IMR-90 (cell line): ENCODE measurements around the gene GABRR1. TPM values are rescaled to one million over a fixed set of nuclear protein-coding genes. Genes with fewer than 3 reads are reported as not detected.

Source experiments
- ATAC-seq: fragments of 200-7000 bp; cut with Tn5 transposase; 2 replicates; pipeline ENCODE4 v1.9.1; 2020; ENCODE audit warnings: low read depth, mild to moderate bottlenecking, moderate library complexity
- BruUV-seq: library from RNA; stranded (reverse); fragments of 400-500 nt; replicated peaks from 2 replicates; lab custom pipeline; 2021; lab: Mats Ljungman, UMichigan
- CTCF ChIA-PET: fragments of 300-600 bp; formaldehyde crosslinking; extraction: SDS; loops from one replicate; lab custom pipeline; 2021; ENCODE audit warnings: antibody characterized with exemption; lab: Yijun Ruan, JAX
- POLR2A ChIA-PET: fragments of 300-600 bp; sonication (Branson Sonifier 250); formaldehyde crosslinking; loops from one replicate; lab custom pipeline; 2022; ENCODE audit warnings: antibody characterized with exemption; ENCODE audit not compliant: unreplicated experiment; lab: Charles Lee
- DNase-seq: peaks from one replicate; pipeline ENCODE4 v3.0.0; 2013
- H2AFZ ChIP-seq: replicated peaks from 2 replicates; pipeline ENCODE3; 2013; ENCODE audit warnings: low read length, mild to moderate bottlenecking; ENCODE audit not compliant: poor library complexity
- H2AK5ac ChIP-seq: 2 replicates; pipeline ENCODE4 v1.6.1; 2013; ENCODE audit warnings: low read depth, low read length, inconsistent platforms
- H2AK9ac ChIP-seq: replicated peaks from 2 replicates; pipeline ENCODE3; 2013; ENCODE audit warnings: mild to moderate bottlenecking, low read depth, low read length, moderate library complexity; ENCODE audit not compliant: poor library complexity
- H2BK120ac ChIP-seq: 2 replicates; pipeline ENCODE4 v1.6.1; 2013; ENCODE audit warnings: low read depth, low read length, inconsistent platforms
- H2BK15ac ChIP-seq: 3 replicates; pipeline ENCODE4 v1.6.1; 2013; ENCODE audit warnings: low read depth, low read length, inconsistent platforms
- H2BK20ac ChIP-seq: 2 replicates; pipeline ENCODE4 v1.6.1; 2013; ENCODE audit warnings: low read depth, mild to moderate bottlenecking, inconsistent platforms, low read length, moderate library complexity
- H2BK5ac ChIP-seq: 2 replicates; pipeline ENCODE4 v1.6.1; 2013; ENCODE audit warnings: mild to moderate bottlenecking, low read depth, low read length, inconsistent platforms; ENCODE audit not compliant: poor library complexity, severe bottlenecking
- H3K14ac ChIP-seq: replicated peaks from 2 replicates; pipeline ENCODE4 v1.6.1; 2013; ENCODE audit warnings: low read depth, low read length, inconsistent platforms
- H3K18ac ChIP-seq: 2 replicates; pipeline ENCODE4 v1.6.1; 2013; ENCODE audit warnings: low read depth, low read length, control low read depth
- H3K23ac ChIP-seq: 2 replicates; pipeline ENCODE4 v1.6.1; 2013; ENCODE audit warnings: low read depth, low read length, inconsistent platforms
- H3K27ac ChIP-seq: 2 replicates; pipeline ENCODE4 v1.5.1; 2013; ENCODE audit warnings: mild to moderate bottlenecking, control low read depth, low read length; ENCODE audit not compliant: insufficient read depth
- H3K27me3 ChIP-seq: 2 replicates; pipeline ENCODE4 v1.6.1; 2013; ENCODE audit warnings: low read length; ENCODE audit not compliant: control insufficient read depth, insufficient read depth
- H3K36me3 ChIP-seq: 2 replicates; pipeline ENCODE4 v1.6.1; 2013; ENCODE audit warnings: low read length, mixed read lengths; ENCODE audit not compliant: control insufficient read depth, insufficient read depth
- H3K4ac ChIP-seq: 2 replicates; pipeline ENCODE4 v1.6.1; 2013; ENCODE audit warnings: low read depth, low read length, inconsistent platforms
- H3K4me1 ChIP-seq: 2 replicates; pipeline ENCODE4 v1.6.1; 2013; ENCODE audit warnings: low read length, mixed read lengths; ENCODE audit not compliant: control insufficient read depth, insufficient read depth
- H3K4me2 ChIP-seq: 2 replicates; pipeline ENCODE4 v1.6.1; 2013; ENCODE audit warnings: low read depth, mild to moderate bottlenecking, control low read depth, low read length, moderate library complexity
- H3K4me3 ChIP-seq: 2 replicates; pipeline ENCODE4 v1.5.1; 2013; ENCODE audit warnings: low read depth, mild to moderate bottlenecking, control low read depth, low read length, moderate library complexity; ENCODE audit not compliant: insufficient read depth
- H3K56ac ChIP-seq: 2 replicates; pipeline ENCODE4 v1.6.1; 2013; ENCODE audit warnings: low read length, inconsistent platforms; ENCODE audit not compliant: insufficient read depth; ENCODE audit errors: extremely low read depth
- H3K79me1 ChIP-seq, 2 experiments: 2 replicates each; pipeline ENCODE4 v1.6.1; 2013; ENCODE audit warnings: low read length in 2 of 2, inconsistent platforms in 1 of 2, low read depth in 1 of 2
- H3K9ac ChIP-seq: 2 replicates; pipeline ENCODE4 v1.6.1; 2013; ENCODE audit warnings: low read depth, low read length, control low read depth
- H3K9me1 ChIP-seq: 2 replicates; pipeline ENCODE4 v1.6.1; 2013; ENCODE audit warnings: low read length, inconsistent platforms; ENCODE audit not compliant: insufficient read depth
- H3K9me3 ChIP-seq: 2 replicates; pipeline ENCODE4 v1.6.1; 2013; ENCODE audit warnings: low read length; ENCODE audit not compliant: control insufficient read depth, insufficient read depth
- H4K20me1 ChIP-seq: 2 replicates; pipeline ENCODE4 v1.6.1; 2013; ENCODE audit warnings: low read length, inconsistent platforms; ENCODE audit not compliant: insufficient read depth
- H4K5ac ChIP-seq: 2 replicates; pipeline ENCODE4 v1.6.1; 2013; ENCODE audit warnings: mild to moderate bottlenecking, low read depth, low read length, control low read depth
- H4K8ac ChIP-seq, 2 experiments: 2 replicates each; pipeline ENCODE4 v1.6.1; 2013; ENCODE audit warnings: low read depth in 2 of 2, low read length in 2 of 2, control low read depth in 1 of 2, inconsistent platforms in 1 of 2
- H4K91ac ChIP-seq: 2 replicates; pipeline ENCODE4 v1.6.1; 2013; ENCODE audit warnings: low read depth, low read length, inconsistent platforms; ENCODE audit not compliant: insufficient read depth
- BHLHE40 ChIP-seq: fragments of 150-350 bp; IDR thresholded peaks from 2 replicates; pipeline ENCODE4 v1.6.1; 2016; ENCODE audit warnings: mild to moderate bottlenecking, low read depth, low read length
- CEBPB ChIP-seq: IDR thresholded peaks from 2 replicates; pipeline ENCODE4 v1.6.1; 2012; ENCODE audit warnings: low read depth, low read length, improper control_type of control experiment
- CHD1 ChIP-seq: IDR thresholded peaks from 2 replicates; pipeline ENCODE4 v1.6.1; 2012; ENCODE audit warnings: low read depth, low read length, improper control_type of control experiment
- FOS ChIP-seq: fragments of 150-350 bp; IDR thresholded peaks from 2 replicates; pipeline ENCODE4 v1.6.1; 2016; ENCODE audit warnings: low read depth, low read length
- MAFK ChIP-seq: IDR thresholded peaks from 2 replicates; pipeline ENCODE4 v1.6.1; 2012; ENCODE audit warnings: low read depth, low read length, improper control_type of control experiment
- MAZ ChIP-seq: IDR thresholded peaks from 2 replicates; pipeline ENCODE4 v1.6.1; 2012; ENCODE audit warnings: low read depth, mild to moderate bottlenecking, low read length, improper control_type of control experiment, moderate library complexity, borderline replicate concordance
- MXI1 ChIP-seq: IDR thresholded peaks from 2 replicates; pipeline ENCODE4 v1.6.1; 2012; ENCODE audit warnings: low read depth, mild to moderate bottlenecking, low read length, moderate library complexity, borderline replicate concordance
- RCOR1 ChIP-seq: IDR thresholded peaks from 2 replicates; pipeline ENCODE4 v1.6.1; 2012; ENCODE audit warnings: mild to moderate bottlenecking, low read length, improper control_type of control experiment; ENCODE audit not compliant: insufficient replicate concordance
- RFX5 ChIP-seq: IDR thresholded peaks from 2 replicates; pipeline ENCODE4 v1.8.0; 2012; ENCODE audit warnings: low read depth, mild to moderate bottlenecking, low read length, moderate library complexity
- SMC3 ChIP-seq: fragments of 150-350 bp; IDR thresholded peaks from 2 replicates; pipeline ENCODE4 v1.6.1; 2016; ENCODE audit warnings: low read depth, mild to moderate bottlenecking, antibody characterized with exemption, low read length, moderate library complexity
- WGBS, 2 experiments: methylation state at CpG; one replicate each; pipeline versions ENCODE4 v1.1.5 to v1.1.7; 2013; ENCODE audit warnings: missing lambda C conversion rate in 2 of 2; ENCODE audit not compliant: insufficient read length in 1 of 2; ENCODE audit errors: extremely low coverage in 2 of 2; 5-methylcytosine and 5-hydroxymethylcytosine counted together
- dilution Hi-C: fragments of 300-500 bp; cut with HindIII; formaldehyde crosslinking; loops from one replicate; pipeline ENCODE4 v1.14.3; 2018; ENCODE audit warnings: low sequenced_read_pairs; ENCODE audit not compliant: unreplicated experiment
- in situ Hi-C: fragments of 300-500 bp; cut with MboI; formaldehyde crosslinking; loops from 3 replicates; pipeline ENCODE4 v1.14.3; 2019; ENCODE audit warnings: low sequenced_read_pairs, inconsistent platforms, mixed read lengths
- intact Hi-C: fragments of 100-400 bp; cut with micrococcal nuclease; formaldehyde crosslinking; loops from 2 replicates; pipeline ENCODE4 v1.10.0; 2022
- polyA plus RNA-seq, 3 experiments: library from polyadenylated mRNA; depleted of rRNA; stranded (reverse); fragments of >200 nt; gene quantifications; 2 replicates each; pipeline ENCODE4 v1.2.3, GENCODE V29; 2012; ENCODE audit warnings: low replicate concordance in 1 of 3
- total RNA-seq: library from RNA; depleted of rRNA; stranded (reverse); fragments of >200 nt; gene quantifications from 2 replicates; pipeline ENCODE4 v1.2.3, GENCODE V29; 2012
- TF ChIP-seq, protein P1 (sequence below): fragments of 150-350 bp; IDR thresholded peaks from 2 replicates; pipeline ENCODE4 v1.6.1; 2016; ENCODE audit warnings: low read depth, mild to moderate bottlenecking, low read length, moderate library complexity, borderline replicate concordance
- TF ChIP-seq, protein P2 (sequence below): fragments of 150-350 bp; IDR thresholded peaks from 2 replicates; pipeline ENCODE4 v1.6.1; 2017; ENCODE audit warnings: mild to moderate bottlenecking, antibody characterized with exemption, low read length, low read depth
- TF ChIP-seq, protein P3 (sequence below): conservative IDR thresholded peaks from 2 replicates; pipeline ENCODE4 v1.5.1; 2012; ENCODE audit warnings: mild to moderate bottlenecking, low read depth, low read length, improper control_type of control experiment

GABRR1 gene
- total and polyA plus RNA-seq, 2 of the 4 experiments (the other 2 are of a cell fraction): not detected

DNA sequence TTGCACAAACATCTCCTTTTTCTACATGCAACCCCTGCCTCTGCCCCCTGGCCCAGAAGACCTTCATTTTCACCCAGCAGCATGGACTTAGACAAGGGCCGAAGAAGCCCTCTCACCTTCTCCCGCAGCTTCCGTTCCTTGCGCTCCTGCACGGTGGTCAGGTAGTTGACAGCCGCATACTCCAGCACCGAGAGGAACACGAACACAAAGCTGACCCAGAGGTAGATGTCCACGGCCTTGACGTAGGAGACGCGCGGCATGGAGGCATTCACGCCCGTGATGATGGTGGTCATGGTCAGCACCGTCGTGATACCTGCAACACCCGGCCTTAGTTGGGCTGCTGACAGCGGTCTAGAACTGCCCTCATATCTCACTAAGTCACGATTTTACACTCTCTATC lies 47.1 kb upstream of the GABRR1 start:
- Histone ChIP-seq H4K91ac (no peak overlapping the region), H3K4me2 (no peak overlapping the region), H3K9ac (no peak overlapping the region), H3K18ac (no peak overlapping the region), H2BK15ac (no peak overlapping the region), H3K4ac (no peak overlapping the region), H3K9me1 (no peaks in the 10 kb centered on the region), H4K20me1 (no peaks in the 10 kb centered on the region), H3K4me3 (no peak overlapping the region), H3K14ac (no peak overlapping the region), H2BK120ac (no peak overlapping the region), H2BK5ac (no peak overlapping the region), H4K5ac (no peak overlapping the region), H3K79me1 (no peaks in the 10 kb centered on the region), H2AFZ (no peak overlapping the region), H4K8ac (no peak overlapping the region), H2AK5ac (no peak overlapping the region), H3K27ac (no peak overlapping the region), H3K23ac (no peak overlapping the region), H2AK9ac (no peak overlapping the region), H3K56ac (no peak overlapping the region), H3K27me3 (peaks cover 4% of the 10 kb centered on the region), H2BK20ac (no peak overlapping the region), H3K36me3 (no peaks in the 10 kb centered on the region), H3K9me3 (no peaks in the 10 kb centered on the region), H3K4me1 (no peaks in the 10 kb centered on the region)
- no TSS peak for BruUV-seq
- no peak for ATAC-seq
- dilution Hi-C loops (no loop called here), intact Hi-C loops (no loop called here), in situ Hi-C loops (no loop called here)
- ChIA-PET POLR2A (no interaction called here), CTCF (no interaction called here)
- TF ChIP-seq, protein P1, sequence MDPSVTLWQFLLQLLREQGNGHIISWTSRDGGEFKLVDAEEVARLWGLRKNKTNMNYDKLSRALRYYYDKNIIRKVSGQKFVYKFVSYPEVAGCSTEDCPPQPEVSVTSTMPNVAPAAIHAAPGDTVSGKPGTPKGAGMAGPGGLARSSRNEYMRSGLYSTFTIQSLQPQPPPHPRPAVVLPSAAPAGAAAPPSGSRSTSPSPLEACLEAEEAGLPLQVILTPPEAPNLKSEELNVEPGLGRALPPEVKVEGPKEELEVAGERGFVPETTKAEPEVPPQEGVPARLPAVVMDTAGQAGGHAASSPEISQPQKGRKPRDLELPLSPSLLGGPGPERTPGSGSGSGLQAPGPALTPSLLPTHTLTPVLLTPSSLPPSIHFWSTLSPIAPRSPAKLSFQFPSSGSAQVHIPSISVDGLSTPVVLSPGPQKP: no peak
- TF ChIP-seq MAFK: no peak
- TF ChIP-seq MXI1: no peak
- no peak for TF ChIP-seq CEBPB
- no peak for TF ChIP-seq MAZ
- TF ChIP-seq RFX5: no peak
- TF ChIP-seq RCOR1: no peak
- TF ChIP-seq BHLHE40: no peak
- TF ChIP-seq, protein P2, sequence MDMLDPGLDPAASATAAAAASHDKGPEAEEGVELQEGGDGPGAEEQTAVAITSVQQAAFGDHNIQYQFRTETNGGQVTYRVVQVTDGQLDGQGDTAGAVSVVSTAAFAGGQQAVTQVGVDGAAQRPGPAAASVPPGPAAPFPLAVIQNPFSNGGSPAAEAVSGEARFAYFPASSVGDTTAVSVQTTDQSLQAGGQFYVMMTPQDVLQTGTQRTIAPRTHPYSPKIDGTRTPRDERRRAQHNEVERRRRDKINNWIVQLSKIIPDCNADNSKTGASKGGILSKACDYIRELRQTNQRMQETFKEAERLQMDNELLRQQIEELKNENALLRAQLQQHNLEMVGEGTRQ: no peak
- no peak for TF ChIP-seq CHD1
- TF ChIP-seq, protein P3, sequence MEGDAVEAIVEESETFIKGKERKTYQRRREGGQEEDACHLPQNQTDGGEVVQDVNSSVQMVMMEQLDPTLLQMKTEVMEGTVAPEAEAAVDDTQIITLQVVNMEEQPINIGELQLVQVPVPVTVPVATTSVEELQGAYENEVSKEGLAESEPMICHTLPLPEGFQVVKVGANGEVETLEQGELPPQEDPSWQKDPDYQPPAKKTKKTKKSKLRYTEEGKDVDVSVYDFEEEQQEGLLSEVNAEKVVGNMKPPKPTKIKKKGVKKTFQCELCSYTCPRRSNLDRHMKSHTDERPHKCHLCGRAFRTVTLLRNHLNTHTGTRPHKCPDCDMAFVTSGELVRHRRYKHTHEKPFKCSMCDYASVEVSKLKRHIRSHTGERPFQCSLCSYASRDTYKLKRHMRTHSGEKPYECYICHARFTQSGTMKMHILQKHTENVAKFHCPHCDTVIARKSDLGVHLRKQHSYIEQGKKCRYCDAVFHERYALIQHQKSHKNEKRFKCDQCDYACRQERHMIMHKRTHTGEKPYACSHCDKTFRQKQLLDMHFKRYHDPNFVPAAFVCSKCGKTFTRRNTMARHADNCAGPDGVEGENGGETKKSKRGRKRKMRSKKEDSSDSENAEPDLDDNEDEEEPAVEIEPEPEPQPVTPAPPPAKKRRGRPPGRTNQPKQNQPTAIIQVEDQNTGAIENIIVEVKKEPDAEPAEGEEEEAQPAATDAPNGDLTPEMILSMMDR: no peak
- TF ChIP-seq FOS: no peak
- TF ChIP-seq SMC3: no peak
- WGBS, 2 experiments: 81% methylated on average over 15 of the region's 20 CpGs; no CpG with 5 or more reads in 1 of the 2 experiments
- DNase-seq: no peak
